NCI-H748 (cell line): ENCODE data around the gene ZNF609.
"Not testable (repeated sequence)": the region's sequence is repeated elsewhere in the genome, so short reads cannot be mapped to it uniquely, and the experiment has no call there.

Experiments
- DNase-seq: peaks from one replicate; lab custom pipeline; 2025; ENCODE audit not compliant: unreplicated experiment; lab: John Stamatoyannopoulos, UW

The ZNF609 gene

GRCh38 chr15:64618540-64618939 lies 158.2 kb downstream of the ZNF609 start:
- no peak for DNase-seq

GRCh38 chr15:64619880-64620839 lies 159.8 kb downstream of the ZNF609 start:
- DNase-seq: no peak

GRCh38 chr15:64621056-64621455 lies 160.7 kb downstream of the ZNF609 start:
- no peak for DNase-seq

GRCh38 chr15:64622410-64623260 lies 162.3 kb downstream of the ZNF609 start:
- no peak for DNase-seq

- DNase-seq: no peak
Observed at GRCh38 chr15:64623347-64623996, 163.1 kb downstream of the ZNF609 start.

GRCh38 chr15:64624242-64624641 lies 163.9 kb downstream of the ZNF609 start:
- no peak for DNase-seq

GRCh38 chr15:64629063-64629462 lies 168.7 kb downstream of the ZNF609 start:
- no peak for DNase-seq

GRCh38 chr15:64630396-64631107 lies 170.2 kb downstream of the ZNF609 start:
- no peak for DNase-seq

- DNase-seq: not testable (repeated sequence)
Observed at GRCh38 chr15:64632639-64633038, 172.3 kb downstream of the ZNF609 start.

GRCh38 chr15:64633332-64633731 lies 173.0 kb downstream of the ZNF609 start:
- DNase-seq: no peak

GRCh38 chr15:64634027-64634426 lies 173.6 kb downstream of the ZNF609 start:
- DNase-seq: peak; percentile 32

- peak; percentile 86 for DNase-seq
Observed at GRCh38 chr15:64634576-64635498, 174.5 kb downstream of the ZNF609 start.

- DNase-seq: peak; percentile 48
Observed at GRCh38 chr15:64635499-64636495, 175.4 kb downstream of the ZNF609 start.

GRCh38 chr15:64636556-64636955 lies 176.2 kb downstream of the ZNF609 start:
- DNase-seq: no peak

GRCh38 chr15:64637412-64637811 lies 177.0 kb downstream of the ZNF609 start:
- DNase-seq: no peak

- not testable (repeated sequence) for DNase-seq
Observed at GRCh38 chr15:64639744-64640143, 179.4 kb downstream of the ZNF609 start.

GRCh38 chr15:64640146-64640871 lies 179.9 kb downstream of the ZNF609 start:
- DNase-seq: no peak

- no peak for DNase-seq
Observed at GRCh38 chr15:64642875-64643274, 182.5 kb downstream of the ZNF609 start.
